ENCODE data around the gene RPL10.

DNA sequence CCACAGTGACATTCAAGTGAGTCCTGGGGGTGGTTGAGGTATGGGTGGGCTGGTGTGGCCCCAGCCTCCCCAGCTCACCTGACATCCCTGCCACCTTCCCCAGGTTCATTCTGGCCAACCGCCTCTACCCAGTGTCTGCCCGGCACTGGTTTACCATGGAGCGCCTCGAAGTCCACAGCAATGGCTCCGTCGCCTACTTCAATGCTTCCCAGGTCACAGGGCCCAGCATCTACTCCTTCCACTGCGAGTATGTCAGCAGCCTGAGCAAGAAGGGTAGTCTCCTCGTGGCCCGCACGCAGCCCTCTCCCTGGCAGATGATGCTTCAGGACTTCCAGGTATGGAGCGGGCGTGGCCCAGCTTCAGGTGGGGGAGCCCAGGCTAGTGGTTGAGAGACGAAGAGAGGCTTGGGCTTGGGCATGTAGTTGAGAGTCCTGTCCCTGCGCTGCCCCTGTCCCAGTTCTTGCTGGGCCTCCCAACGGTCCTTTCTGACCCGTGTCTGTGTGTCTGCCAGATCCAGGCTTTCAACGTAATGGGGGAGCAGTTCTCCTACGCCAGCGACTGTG, 37.1 kb downstream of the RPL10 start:
- TF ChIP-seq, protein P1, sequence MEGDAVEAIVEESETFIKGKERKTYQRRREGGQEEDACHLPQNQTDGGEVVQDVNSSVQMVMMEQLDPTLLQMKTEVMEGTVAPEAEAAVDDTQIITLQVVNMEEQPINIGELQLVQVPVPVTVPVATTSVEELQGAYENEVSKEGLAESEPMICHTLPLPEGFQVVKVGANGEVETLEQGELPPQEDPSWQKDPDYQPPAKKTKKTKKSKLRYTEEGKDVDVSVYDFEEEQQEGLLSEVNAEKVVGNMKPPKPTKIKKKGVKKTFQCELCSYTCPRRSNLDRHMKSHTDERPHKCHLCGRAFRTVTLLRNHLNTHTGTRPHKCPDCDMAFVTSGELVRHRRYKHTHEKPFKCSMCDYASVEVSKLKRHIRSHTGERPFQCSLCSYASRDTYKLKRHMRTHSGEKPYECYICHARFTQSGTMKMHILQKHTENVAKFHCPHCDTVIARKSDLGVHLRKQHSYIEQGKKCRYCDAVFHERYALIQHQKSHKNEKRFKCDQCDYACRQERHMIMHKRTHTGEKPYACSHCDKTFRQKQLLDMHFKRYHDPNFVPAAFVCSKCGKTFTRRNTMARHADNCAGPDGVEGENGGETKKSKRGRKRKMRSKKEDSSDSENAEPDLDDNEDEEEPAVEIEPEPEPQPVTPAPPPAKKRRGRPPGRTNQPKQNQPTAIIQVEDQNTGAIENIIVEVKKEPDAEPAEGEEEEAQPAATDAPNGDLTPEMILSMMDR (IDR thresholded peaks at IDR 0.05; ENCODE audit: low read length) = no peak
- no peak for TF ChIP-seq EZH2 (IDR thresholded peaks at IDR 0.05; ENCODE audit: borderline replicate concordance, low read length)

All from OCI-LY1 (cell line).